ENCODE data around the gene TMED6. TPM values are rescaled to one million over a fixed set of nuclear protein-coding genes. Genes with fewer than 3 reads are reported as not detected.

Gene TMED6
- total and polyA plus RNA-seq, 2 of the 8 experiments (the other 6 are each of a cell fraction or from before 2014, with no cell fraction given) = not detected

DNA sequence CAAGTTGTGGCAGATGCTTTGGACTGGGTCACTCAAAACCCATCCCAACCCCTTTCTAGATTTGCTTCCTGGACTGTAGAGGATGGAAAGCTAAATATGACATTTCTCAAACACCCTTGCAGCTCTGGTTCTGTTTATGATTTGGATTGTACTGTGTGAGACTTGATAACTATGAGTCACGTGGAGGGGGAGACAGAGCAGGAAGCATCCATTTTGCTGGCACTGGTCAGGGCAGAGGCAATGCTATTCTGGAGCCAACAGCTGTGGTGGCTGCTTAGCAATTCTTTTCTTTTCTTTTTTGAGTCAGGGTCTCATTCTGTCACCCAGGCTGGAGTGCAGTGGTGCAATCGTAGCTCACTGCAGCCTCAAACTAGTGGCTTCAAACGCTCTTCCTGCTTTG is 47.8 kb upstream of the TMED6 start (continued):
- TF ChIP-seq, protein P1, sequence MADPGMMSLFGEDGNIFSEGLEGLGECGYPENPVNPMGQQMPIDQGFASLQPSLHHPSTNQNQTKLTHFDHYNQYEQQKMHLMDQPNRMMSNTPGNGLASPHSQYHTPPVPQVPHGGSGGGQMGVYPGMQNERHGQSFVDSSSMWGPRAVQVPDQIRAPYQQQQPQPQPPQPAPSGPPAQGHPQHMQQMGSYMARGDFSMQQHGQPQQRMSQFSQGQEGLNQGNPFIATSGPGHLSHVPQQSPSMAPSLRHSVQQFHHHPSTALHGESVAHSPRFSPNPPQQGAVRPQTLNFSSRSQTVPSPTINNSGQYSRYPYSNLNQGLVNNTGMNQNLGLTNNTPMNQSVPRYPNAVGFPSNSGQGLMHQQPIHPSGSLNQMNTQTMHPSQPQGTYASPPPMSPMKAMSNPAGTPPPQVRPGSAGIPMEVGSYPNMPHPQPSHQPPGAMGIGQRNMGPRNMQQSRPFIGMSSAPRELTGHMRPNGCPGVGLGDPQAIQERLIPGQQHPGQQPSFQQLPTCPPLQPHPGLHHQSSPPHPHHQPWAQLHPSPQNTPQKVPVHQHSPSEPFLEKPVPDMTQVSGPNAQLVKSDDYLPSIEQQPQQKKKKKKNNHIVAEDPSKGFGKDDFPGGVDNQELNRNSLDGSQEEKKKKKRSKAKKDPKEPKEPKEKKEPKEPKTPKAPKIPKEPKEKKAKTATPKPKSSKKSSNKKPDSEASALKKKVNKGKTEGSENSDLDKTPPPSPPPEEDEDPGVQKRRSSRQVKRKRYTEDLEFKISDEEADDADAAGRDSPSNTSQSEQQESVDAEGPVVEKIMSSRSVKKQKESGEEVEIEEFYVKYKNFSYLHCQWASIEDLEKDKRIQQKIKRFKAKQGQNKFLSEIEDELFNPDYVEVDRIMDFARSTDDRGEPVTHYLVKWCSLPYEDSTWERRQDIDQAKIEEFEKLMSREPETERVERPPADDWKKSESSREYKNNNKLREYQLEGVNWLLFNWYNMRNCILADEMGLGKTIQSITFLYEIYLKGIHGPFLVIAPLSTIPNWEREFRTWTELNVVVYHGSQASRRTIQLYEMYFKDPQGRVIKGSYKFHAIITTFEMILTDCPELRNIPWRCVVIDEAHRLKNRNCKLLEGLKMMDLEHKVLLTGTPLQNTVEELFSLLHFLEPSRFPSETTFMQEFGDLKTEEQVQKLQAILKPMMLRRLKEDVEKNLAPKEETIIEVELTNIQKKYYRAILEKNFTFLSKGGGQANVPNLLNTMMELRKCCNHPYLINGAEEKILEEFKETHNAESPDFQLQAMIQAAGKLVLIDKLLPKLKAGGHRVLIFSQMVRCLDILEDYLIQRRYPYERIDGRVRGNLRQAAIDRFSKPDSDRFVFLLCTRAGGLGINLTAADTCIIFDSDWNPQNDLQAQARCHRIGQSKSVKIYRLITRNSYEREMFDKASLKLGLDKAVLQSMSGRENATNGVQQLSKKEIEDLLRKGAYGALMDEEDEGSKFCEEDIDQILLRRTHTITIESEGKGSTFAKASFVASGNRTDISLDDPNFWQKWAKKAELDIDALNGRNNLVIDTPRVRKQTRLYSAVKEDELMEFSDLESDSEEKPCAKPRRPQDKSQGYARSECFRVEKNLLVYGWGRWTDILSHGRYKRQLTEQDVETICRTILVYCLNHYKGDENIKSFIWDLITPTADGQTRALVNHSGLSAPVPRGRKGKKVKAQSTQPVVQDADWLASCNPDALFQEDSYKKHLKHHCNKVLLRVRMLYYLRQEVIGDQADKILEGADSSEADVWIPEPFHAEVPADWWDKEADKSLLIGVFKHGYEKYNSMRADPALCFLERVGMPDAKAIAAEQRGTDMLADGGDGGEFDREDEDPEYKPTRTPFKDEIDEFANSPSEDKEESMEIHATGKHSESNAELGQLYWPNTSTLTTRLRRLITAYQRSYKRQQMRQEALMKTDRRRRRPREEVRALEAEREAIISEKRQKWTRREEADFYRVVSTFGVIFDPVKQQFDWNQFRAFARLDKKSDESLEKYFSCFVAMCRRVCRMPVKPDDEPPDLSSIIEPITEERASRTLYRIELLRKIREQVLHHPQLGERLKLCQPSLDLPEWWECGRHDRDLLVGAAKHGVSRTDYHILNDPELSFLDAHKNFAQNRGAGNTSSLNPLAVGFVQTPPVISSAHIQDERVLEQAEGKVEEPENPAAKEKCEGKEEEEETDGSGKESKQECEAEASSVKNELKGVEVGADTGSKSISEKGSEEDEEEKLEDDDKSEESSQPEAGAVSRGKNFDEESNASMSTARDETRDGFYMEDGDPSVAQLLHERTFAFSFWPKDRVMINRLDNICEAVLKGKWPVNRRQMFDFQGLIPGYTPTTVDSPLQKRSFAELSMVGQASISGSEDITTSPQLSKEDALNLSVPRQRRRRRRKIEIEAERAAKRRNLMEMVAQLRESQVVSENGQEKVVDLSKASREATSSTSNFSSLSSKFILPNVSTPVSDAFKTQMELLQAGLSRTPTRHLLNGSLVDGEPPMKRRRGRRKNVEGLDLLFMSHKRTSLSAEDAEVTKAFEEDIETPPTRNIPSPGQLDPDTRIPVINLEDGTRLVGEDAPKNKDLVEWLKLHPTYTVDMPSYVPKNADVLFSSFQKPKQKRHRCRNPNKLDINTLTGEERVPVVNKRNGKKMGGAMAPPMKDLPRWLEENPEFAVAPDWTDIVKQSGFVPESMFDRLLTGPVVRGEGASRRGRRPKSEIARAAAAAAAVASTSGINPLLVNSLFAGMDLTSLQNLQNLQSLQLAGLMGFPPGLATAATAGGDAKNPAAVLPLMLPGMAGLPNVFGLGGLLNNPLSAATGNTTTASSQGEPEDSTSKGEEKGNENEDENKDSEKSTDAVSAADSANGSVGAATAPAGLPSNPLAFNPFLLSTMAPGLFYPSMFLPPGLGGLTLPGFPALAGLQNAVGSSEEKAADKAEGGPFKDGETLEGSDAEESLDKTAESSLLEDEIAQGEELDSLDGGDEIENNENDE (IDR thresholded peaks at IDR 0.05; ENCODE audit: insufficient replicate concordance, low read length) = no peak
- TF ChIP-seq CREB1 (IDR thresholded peaks at IDR 0.05) = no peak
